GM18861 (cell line): ENCODE results near the gene CHCHD6.
A peak's percentile ranks its signal among the peaks of the same experiment; 100 is the strongest.

Experiments used
- ATAC-seq: cut with Tn5 transposase; IDR thresholded peaks from one replicate; pipeline ENCODE4 v1.9.1; 2021; ENCODE audit not compliant: unreplicated experiment

CHCHD6 gene

DNA sequence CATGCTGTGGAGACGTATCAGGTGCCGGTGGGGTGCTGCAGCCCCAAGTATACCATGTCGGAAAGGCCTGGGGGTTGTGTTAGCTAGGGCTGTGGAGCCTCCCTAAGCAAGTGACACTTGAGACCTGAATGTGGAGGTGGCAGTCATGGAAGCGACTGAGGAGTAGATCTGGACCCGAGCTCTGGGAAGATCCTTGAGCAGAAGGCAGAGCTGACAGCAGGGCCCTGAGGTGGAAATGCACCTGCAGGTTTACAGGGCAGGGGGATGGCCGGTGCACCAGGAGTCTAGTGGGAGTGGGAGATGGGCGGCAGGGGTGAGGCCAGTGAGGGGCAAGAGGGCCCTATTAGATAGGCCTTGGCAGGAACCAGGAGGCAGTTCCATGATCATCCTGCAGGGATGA, 187.1 kb downstream of the CHCHD6 start:
- ATAC-seq = no peak

DNA sequence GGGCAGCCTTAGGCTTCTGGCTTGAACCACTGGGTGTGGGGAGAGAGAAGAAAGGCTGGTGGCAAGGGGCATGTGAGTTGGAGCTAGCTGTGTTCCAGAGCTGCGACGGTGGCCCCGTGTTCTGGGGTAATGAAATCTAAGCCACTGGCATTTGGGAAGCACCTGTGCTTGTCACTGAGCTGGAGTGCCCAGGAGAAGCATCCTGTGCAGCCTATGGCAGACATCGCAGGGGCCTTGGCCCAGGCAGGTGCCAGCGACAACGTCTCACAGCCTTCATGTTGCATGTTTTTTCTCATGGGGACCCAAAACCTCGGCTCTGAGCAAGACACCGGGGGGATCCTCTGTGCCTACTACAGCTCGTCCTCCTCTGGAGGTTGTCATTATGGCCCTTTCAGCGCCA, 187.8 kb downstream of the CHCHD6 start:
- ATAC-seq = no peak

DNA sequence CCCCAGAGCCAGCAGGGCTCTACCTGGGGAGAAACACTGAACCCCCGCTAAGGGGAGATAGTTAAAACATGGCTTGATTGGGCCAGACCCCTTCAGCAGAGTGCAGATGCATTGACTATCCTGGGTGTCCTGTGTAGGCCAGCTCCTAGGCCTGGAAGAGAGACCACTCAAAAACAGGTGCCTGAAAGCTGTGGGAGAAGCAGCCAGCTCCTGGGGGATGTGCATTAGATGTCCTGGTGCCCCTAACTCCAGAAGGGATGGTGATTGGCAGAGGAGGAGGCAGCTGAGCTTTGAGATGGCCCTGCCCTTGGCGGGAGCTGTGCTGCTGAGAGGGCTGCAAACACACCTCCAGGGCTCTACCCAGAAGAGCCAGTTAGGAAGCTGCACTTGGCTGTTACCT, 189.6 kb downstream of the CHCHD6 start:
- no peak for ATAC-seq

DNA sequence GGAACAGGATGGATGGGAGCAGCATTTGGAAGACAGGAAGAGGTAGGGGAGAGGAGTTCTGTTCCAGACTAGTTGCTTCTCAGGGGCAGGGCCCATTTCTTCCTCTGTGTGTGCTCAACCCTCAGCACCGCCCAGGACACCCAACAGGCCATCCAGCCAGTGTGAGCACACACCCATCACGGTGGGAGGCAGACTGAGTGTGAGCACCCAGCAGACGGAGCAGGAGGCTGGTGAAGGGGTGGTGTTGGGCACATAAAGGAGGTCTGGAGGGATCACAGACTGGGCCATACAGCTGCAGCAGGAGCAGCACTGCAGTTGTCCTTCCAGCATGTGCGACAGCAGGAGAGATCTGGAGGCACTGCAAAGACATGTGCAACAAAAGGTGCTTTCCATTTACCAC, 190.4 kb downstream of the CHCHD6 start:
- ATAC-seq = no peak

DNA sequence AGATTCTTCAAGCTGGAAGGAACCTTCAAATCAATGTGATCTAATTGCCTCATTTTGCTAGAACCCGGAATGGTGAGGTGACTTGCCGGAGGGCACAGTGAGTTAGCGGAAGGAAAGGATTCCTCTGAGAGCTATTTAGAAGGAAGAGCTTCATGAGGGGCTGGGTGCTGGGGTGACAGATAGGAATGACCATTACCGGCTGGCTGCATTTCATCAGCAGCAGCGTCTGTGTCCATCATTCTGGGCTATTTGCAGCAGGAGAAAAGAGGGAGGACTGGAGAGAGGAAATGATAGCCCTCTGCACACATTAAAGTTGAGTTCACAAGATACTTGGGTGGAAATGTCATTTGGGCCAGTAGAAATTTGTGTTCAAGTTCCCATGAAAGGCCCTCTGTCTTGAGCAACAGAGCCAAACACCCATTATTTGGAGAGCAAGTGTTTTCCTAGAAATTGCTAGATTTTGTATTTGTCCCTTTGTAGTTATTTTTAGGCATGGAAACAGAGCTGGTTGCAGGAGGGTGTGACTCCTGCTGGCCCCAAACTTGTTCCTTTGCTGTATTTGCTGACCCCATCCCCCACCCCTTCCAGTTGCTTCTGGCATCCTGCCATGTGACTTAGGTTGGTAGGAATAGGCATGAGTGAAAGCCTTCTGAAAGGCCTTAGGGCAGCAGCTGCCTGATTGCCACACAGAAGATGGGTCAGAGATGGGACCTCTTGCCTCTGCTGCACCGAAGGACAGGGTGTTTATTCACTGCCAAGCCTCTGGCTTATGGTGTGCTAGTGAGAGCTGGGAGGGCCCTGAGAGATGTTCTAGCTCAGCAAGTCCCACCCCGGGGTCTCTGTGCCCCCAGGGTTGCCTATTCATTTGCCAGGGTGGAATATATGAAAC, 191.4 kb downstream of the CHCHD6 start:
- ATAC-seq = no peak

DNA sequence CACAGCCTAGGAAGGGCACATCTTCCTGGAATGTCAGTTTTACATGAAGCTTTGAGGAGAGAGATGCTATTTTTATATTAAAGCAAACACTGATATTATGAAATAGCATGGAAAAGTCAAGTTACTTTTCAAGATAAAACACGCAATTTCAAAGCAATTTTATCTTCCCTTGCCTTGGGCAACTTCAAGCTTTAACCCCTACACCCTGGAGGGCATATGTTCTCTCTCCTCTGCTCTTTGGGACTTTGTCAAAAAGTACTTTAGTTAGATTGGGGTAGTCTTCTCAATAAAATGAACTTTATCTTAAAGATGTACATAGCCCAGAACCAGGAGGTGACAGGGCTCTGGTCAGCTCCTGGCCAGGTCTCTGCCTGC, 192.0 kb downstream of the CHCHD6 start:
- ATAC-seq = no peak

DNA sequence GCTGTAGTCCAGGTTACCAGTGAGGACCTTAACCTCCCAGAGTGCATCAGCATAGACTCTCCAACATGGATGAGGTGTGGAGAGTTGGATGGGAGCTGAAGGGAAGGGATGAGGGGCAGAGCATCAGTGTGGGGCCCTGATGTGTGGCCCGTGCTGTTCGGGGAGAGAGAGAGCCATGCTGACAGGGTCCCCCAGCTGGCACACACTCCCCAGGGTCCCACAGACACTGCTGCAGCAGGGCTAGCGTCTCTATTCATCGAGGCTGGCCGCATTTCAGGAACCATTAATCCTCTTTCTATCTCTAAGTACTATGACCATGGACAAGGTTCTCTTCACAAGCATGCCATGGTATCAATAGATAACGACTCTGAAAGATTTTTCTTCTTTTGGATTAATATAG, 192.9 kb downstream of the CHCHD6 start:
- no peak for ATAC-seq

DNA sequence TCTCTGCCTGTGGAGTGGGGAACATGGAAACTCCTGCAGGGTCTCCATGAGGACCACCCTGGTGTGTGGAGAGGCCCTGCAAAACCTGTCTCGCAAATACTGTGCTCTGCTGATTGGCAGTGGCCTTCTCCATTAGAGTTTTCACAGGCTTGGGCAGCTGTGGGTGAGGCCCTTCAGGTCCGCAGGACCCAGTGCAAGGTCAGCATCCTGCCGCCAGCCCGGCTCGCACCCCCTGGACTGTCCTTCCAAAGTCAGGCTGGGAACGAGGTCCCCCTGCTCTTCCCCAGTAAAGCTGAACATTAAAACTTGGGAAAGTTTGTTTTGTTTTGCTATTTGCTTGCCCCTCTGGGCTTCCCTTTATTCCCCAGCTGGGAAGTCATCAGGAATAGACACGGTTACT, 193.9 kb downstream of the CHCHD6 start:
- no peak for ATAC-seq

DNA sequence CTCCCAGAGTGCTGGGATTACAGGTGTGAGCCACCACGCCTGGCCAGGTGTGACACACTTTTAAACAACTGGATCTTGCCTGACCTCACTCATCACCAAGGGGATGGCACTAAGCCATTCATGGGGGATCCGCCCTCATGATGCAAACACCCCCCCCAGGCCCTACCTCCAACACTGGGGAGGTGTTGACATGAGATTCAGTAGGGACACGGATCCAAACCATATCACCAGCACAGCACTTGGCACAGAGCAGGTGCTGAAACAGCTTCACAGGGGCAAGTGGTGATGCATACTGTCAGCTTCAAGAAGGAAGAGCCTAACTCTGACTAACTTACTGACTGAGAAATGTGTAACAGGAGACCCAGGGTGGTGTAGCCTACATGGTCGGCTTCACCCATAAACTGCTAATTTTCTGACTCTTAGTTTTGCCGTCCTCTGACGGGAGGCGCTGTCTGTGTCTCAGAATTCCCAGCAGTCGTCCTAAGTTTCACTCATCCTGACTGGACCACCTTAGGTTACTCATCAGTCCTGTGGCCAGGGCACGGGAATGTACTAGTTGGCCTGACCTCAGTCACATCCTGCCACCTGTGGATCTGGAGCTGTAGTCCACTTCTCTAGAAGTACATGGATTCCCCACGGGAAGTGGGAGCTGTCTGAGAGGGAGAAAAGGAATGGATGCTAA, 197.0 kb downstream of the CHCHD6 start:
- ATAC-seq = no peak

DNA sequence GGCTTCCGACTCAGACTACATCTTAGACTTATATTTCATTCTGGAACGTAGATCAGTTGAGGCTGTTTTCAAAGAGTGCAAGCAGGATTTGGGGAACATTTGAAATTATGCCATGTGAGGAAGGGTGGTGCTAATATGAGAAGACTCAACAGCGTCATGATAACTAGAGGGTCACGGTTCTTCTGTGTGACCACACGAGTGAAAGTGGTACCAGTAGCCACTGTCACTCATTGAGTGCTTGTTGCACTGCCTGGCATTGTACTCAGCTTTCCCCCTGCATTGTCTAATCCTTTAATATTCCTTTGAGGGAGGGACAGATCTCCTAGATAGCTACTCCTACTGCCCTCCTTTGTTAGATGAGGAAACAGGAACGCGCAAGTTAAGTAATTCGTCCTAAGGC, 197.6 kb downstream of the CHCHD6 start:
- no peak for ATAC-seq

DNA sequence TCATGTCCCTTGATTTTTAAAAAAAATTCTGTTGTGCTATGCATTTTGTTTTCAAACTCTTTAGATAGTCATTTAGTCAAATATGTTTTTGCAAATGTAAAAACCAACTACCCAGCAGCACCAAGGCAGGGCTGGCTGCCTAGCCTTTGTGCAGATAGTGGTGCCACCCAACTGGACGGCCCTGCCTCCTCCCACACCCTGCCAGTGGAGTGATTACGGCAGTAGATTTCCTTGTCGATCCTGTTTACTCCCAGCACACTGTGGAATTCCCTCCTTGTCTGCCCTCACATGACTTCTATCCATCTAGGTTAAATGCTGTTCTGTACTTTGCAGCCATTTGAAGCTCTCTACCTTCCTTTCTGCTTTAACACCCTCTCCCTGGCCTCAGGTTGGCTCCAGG, 199.5 kb downstream of the CHCHD6 start:
- ATAC-seq = no peak

DNA sequence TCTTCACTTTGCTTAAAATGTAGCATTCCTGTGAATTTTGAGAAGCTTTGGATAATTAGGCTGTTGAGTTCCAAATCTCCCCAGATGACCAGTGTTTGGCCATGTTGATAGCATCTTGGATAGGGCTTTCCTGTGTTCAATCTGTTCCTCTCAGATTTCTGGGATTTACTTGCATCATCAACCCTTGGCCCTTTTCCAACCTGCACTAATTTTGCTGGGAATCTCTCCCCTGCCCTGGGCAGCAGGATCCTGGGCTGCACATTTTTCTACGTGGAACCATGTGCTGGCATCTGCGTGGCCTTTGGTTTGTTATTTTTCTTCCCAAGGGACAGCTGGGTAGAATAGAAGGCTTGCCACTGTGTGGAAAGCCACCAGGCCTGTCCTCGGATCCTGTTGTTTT, 203.5 kb downstream of the CHCHD6 start:
- no peak for ATAC-seq

DNA sequence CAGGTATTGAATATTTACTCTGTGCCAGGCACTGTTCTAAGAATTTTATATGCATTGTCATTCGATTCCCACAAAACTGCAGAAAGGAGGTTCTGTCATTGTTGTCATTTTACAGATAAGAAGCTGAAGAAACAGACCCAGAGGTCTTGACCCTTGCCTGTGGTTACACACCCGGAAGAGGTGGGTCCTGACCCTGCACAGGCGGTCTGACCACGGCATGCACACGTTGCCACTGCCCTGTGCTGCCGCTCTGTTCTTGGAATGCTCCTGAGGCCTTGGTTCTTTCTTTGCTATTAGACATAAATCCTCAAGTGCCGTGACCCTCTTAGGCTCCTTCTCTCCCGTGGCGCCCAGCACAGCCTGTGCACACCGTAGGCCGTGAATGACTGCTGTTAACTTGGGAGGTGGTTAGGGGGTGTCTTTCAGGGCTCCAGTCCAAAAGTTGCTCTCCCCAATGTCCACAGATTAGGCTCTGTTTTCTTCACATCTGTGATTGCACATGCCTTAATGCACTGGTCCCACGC, 204.8 kb downstream of the CHCHD6 start:
- no peak for ATAC-seq

DNA sequence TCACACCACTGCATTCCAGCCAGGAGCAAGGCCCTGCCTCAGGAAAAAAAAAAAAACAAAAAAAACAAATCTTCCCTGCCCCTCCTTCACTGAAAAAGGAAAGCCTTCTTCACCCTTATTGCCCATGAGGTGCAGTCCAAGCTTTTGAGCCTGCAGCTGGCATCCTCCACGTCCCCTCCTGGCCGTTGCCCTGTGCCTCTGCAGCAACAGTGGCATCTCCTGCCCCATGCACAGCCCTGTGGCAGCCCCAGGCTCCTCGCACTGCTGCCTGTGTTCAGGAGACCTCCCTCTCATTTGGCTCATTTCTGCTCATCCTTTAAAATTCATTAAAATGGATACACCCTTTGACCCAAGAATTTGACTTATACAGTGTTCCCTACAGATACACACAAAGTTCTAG, 206.2 kb downstream of the CHCHD6 start:
- ATAC-seq = no peak

DNA sequence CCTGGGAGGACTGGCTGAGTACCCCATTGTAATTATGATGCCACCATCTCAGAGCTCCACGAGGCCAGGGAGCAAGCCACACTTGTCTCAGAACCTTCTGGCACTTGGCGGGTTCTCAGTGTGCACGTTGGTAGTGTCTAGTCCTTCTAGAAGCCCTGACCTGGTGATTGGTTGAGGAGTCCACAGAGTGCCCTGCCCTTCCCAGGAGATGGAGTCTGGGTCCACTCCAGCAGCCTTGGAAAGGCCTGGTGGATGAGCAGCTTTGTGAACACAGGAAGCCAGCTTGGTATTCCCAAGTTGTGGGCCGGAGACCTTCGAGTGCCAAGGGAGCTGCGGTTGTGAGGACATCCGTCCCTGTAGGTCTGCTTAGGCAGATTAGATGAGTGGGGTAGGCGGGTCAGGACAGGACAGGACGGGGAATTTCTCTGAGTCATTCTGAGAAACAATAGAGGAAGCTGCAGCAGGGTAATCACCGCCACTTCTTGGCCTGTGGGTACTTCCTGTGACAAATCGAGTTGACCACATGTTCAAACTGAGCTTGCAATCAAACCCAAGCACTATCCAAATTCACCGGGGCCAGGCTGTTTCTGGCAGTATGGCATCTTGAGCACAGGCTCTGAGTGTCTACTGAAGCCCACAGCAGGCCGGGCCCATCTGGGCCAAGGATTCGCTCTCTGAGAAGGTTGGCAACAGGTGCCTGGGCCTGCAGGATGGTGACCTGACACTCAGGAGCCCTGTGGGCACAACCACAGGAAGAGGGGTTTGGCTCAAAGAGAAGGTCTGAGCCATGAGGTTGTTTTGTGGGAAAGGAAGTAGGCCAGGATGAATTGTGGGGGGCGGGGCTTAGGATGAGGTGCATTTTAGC, 207.4 kb downstream of the CHCHD6 start:
- ATAC-seq = peak; percentile 94

DNA sequence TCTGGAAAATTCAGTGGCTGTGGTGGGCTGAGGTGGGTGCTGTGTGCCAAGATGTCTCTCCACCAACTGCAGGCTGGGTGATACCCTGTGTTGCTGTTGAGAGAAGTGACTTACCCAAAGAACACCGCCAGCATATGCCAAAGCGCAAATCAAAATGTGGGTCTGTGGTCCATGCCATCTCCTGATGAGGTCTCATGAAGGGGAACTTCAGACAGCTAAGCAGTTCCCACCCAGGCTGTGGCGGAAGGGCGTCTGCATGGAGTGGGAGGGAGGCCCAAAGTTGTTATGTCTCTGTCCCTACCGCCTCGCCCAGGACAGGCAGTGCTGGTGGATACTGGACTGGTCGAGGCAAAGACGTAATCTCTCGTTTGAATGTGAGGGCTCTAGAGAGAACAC, 208.0 kb downstream of the CHCHD6 start:
- ATAC-seq = no peak

DNA sequence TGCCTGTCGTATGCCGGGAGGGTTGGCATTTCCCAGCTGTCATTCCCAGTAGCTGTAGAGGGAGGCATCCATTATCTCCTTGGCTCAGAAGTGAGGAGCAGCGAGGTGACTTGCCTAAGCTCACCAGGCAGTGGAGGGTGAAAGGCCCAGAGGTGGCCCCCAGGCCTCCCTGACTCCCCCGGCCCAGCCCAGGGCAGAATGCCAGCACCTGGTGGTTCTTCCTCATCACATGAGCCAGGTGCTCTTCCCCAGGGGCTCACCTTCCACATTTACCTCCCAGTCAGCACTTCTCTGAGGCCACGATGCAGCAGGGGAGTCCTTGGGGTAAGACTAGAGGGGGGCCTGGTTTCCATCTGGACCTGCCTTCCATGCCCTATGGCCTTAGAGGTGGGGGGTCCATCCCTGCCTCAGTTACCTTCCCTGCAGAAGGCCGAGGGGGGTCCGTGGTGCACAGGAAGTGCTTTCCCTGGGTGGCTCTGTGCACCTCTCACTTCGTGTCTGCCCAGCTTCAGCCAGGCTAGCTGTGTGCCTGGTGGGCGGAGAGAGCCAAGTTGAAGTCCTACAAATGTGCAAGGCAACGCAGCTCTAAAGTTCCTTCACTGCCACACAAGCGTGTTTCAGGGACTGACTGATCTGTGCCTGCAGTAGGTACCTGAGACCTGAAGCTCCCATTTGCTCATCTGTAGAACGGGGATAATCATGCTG, 208.6 kb downstream of the CHCHD6 start:
- ATAC-seq = no peak

DNA sequence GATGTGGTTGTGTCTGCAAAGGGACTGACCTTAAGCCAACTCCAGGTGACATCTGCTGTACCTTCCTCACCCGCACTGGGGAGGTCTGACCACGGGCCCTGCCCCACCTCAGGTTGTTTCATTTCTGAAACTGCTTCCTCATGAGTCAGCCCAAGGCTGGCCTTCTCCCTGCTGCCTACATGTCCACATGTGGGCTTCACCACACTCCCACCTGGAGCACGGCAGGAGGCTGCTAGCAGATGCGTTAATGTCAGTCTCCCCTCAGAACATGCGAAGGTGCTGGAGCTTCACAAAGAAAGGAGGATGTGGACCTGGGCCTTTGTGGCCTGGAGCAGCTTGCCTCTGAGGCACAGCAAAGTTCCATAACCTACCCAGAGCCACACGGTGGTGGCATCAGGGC, 209.5 kb downstream of the CHCHD6 start:
- no peak for ATAC-seq

DNA sequence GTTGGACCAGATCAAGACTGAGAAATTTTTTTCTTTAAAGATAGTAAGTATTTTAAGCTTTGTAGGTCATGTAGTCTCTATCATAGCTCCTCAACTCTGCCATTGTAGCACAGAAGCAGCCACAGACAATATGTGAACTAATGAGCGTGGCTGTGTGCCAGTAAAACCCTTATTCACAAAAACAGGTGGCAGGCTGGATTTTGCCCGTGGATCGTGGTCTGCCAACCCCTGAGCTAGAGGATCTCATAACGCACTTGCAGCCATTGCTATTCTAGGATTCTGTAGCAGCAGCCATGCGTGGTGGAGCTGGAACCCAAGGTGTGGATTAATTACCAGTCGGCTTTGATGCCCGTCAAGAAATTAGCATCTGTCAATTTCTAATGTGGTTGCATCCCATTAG, 210.2 kb downstream of the CHCHD6 start:
- ATAC-seq = no peak

DNA sequence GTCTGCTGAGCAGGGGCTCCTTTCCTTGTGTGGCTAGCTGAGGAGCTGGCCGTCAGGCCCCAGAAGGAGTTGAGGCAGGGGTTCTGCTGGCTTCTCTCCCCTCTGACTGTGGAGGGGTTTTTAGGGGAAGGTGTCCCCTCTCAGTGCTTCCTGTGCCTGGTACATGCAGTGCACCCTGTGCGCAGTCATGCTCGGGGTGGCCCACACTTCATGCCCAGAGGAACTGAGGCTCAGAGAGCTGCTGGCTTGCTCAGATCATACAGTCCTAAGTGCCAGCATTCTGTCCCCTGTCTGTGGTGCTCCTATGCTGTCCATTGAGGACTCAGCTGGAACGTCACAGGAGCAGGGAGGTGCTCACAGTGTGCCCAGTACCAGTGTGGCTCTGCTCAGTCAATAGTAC, 211.0 kb downstream of the CHCHD6 start:
- no peak for ATAC-seq

DNA sequence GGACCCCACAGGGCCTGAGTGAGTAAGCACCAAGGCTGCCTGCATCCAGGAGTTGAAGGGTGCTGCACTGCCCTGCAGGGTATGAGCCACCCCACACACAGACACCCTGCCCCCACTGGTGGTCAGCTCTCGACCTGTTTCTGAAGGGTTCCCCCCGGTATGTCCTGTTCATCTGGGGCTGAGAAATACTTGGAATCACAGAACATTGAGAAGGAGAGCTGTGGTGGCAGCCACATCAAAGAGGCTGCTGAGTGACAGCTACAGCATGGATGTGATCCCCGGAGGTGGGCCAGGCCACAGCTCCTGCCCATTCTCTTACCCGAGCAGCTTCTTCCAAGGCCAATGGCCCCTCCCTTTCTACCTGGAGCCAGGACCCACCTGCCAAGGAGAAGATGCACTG, 212.5 kb downstream of the CHCHD6 start:
- no peak for ATAC-seq
